Stimulated activated CD4-positive, alpha-beta T cell treated with anti-CD3 and anti-CD28 coated beads, Interleukin-2, amount 100 ng/mL, for 48 hours (primary cell): ENCODE results near the gene AP2B1.

Source experiments
- DNase-seq, 2 donors: peaks; one replicate each; pipeline ENCODE4 v3.0.0-alpha.2; 2020

Gene AP2B1

DNA sequence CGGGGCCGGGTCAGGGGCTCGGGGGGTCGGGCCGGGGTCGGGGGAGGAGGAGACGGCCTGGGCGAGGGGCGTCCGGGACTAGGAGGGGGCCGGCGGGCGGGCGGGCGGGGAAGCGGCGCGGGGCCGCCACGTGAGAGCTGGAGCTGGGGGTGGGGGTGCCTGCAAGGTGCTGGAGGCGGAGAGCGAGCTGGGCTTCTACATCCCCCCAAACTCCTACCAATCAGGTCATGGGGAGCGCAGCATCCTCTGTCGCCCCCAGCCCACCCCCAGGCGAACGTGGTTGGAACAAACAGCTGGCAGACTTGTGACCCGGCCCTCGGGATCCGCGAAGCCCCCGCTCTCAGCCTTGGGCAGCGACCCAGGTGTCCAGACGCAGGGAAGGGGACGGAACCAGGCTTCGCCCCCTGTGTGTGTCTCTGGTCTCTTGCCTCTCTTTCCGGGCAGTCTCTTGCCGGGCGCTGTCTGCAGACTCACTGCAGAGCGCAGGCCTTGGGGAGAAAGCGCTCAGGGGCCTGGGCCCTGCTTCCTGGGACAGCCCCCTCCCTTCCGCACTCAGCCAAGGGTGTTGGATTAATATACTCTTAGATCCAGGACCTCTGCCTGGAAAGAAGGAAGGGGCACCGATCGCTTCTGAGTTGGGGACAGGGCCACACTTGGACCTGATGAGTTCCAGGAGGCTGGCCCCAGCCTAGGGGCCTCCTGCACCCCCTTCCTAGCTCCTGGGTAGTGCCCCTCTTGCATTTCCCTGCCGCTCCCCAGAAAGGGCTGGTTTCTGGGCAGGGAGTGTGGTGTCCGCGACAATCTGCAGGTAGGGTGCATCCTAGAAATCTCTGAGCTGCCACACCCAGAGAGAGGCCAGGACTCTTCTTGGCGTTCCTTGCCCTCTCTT lies 145.0 kb downstream of the AP2B1 start:
- no peak for DNase-seq

GRCh38 chr17:35732806-35733136 lies 145.6 kb downstream of the AP2B1 start:
- DNase-seq: no peak

DNA sequence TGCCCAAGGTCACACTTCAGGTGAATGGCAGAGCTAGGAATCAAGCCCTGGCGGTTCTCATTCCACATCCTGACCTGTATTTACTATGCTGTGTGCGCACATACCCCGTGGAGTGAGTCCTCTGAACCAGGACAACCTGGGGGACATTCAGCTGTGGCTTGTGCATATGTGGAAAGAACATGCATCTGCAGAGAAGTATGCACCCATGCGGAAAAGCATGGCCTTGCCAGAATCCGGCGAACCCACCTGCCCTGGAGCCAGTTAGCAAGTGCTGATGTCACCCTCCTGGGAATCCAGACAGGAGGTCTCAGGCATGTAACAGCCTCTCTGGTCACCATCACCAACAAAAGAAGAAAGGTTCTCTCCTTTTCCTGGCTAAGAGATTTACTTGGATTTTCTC lies 146.2 kb downstream of the AP2B1 start:
- no peak for DNase-seq

DNA sequence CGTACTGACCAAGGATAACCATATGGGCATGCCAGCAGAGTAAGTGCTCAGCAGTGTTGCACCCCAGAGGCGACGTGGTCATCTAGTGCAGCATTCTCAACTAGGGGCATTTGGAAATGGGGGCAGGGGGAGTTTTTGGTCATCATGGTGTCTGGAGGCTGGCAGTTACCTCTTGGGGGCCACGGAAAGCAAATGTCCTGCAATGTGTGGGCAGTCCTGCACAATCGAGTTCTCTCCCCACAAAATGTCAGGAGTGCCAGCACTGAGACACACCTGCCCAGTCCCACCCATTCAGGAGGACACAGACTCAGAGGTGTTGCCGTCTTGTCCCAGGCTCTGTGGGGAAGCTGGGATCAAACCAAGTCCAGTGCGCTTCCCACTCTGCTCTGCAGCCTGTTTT lies 147.3 kb downstream of the AP2B1 start:
- no peak for DNase-seq

- no peak for DNase-seq
These were observed 148.1 kb downstream of the AP2B1 start for GRCh38 chr17:35735036-35735805.

DNA sequence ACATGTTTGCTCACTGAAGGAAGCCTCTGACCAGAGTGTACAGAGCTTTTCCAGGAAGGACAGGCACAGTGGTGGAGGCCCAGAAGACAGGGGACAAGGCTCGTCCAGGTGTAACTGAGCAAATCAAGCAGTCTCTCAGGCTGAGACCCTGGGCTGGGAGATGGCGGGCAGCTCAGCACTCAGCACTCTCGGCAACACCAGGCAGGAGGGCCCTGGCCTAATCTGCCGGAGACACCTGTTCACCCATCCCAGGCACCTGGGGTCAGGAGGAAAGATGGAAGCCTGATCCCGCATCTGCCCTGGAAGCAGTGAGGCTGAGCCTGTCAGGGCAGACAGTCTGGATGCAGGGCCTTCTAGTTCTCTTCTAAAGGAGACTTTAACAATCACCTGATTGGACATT lies 149.1 kb downstream of the AP2B1 start:
- no peak for DNase-seq

- no peak for DNase-seq
These were observed 151.5 kb downstream of the AP2B1 start for GRCh38 chr17:35738519-35739133.

GRCh38 chr17:35740216-35740615 lies 153.1 kb downstream of the AP2B1 start:
- DNase-seq: no peak

DNA sequence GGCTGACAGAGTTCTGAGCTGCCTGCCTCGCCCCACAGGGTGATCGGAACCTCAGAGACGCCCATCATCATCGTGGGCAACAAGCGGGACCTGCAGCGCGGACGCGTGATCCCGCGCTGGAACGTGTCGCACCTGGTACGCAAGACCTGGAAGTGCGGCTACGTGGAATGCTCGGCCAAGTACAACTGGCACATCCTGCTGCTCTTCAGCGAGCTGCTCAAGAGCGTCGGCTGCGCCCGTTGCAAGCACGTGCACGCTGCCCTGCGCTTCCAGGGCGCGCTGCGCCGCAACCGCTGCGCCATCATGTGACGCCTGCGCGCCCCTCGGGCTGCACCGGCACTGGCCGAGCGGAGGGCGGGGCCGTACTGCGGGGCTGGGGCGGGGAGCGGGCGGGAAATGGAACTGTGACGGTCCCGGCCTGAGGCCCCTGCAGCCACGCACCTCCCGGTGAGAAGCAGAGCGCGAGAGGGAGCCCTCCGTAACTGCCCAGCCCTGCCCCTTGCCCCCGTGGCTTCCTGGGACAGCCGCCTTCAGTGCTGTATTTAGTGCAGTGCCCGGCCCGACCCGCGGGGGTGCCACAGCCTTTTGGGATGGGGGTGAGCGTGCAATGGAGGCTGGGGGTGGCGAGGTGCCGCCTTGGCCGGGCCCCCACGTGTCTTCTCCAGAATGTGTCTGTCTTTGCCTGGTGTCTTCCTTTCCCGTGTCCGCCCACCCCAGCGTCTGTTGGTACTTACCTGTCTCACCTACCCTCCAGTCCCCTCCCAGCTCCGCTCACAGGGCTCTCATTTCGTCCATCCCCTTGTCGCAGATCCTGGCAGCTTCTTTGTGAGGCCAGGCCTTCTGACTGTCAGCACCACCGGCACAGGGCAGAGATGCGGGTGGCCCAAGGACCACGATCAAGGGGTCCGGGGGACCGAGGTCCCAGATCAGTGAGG lies 154.1 kb downstream of the AP2B1 start:
- no peak for DNase-seq

DNA sequence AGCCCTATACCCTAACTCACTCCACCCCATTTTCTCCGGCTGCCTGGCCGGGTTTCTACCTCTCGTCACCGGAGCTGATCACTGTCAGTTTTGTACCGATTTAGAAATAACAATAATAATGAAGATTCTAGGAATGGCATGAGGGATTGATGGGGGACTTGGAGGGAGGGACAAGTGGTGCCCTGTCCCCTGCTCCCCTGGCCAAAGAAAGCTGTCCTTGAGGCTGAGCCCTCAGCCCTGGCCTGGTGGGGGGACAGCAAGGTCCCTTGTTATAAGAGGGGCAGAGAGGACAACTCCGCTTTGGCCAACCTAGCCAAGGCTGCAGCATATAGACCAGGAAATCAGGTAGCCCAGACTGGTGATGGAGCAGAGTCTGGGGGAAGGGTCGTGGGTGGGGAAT lies 155.4 kb downstream of the AP2B1 start:
- DNase-seq: no peak

DNA sequence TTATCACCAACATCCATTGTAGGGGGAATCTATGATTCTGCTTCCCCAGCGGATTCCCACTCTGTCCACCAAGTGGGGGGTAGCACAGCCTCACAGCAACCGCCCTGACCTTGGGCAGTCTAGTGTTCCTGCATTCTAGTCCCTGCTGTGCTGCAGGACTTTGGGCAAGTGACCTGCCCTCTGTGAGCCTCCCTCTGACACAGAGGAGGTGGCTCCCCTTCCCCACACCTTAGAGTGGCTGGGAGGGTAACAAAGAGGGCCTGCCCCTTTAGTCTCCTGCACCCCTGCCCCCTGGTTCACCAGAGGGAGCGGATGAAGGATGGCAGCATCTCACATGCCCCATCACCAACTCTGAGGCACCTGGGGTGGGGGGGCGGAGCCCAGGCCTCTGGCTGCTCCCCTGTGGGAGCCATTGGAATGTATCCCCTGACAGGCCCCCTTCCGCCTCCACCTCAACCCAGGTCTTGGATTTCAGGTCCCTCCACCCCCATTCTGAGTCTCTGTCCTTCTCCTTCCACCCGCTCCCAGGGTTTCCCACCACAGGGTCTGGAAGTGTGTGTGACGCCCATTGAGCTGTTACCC lies 155.9 kb downstream of the AP2B1 start:
- DNase-seq: no peak

DNA sequence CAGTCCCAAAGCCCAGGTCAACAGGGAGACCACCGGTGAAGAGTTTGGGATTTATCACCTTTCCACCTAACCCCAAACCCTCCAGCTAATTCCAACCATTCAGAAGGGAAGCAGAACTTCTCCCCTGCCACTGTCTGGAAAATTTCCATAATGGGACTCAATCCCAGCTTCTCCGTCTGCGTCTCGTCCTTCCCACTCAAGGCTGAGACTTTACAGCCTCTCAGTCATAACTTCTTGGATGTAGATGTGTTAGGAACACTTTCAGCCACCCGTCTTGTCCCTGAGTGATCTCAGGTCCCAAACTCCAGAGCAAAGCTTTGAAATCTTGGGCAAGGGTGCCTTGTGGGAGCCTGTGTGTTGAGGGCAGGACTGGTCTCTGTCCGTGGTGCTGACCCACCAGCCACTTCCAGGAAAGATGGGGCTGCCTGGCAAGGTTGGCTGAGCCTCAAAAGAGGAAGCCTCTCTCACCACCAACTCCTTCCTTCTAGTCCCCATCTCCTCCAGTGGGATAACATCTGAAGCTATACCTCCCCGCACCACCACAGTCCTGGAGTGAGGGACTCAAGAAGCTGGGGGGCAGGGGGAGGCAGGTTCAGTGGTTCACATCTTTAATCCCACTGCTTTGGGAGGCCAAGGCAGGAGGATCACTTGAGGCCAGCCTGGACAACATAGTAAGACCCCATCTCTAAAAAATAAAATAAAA lies 156.7 kb downstream of the AP2B1 start:
- no peak for DNase-seq

GRCh38 chr17:35744830-35745229 lies 157.7 kb downstream of the AP2B1 start:
- no peak for DNase-seq

GRCh38 chr17:35745246-35745645 lies 158.1 kb downstream of the AP2B1 start:
- DNase-seq: no peak

DNA sequence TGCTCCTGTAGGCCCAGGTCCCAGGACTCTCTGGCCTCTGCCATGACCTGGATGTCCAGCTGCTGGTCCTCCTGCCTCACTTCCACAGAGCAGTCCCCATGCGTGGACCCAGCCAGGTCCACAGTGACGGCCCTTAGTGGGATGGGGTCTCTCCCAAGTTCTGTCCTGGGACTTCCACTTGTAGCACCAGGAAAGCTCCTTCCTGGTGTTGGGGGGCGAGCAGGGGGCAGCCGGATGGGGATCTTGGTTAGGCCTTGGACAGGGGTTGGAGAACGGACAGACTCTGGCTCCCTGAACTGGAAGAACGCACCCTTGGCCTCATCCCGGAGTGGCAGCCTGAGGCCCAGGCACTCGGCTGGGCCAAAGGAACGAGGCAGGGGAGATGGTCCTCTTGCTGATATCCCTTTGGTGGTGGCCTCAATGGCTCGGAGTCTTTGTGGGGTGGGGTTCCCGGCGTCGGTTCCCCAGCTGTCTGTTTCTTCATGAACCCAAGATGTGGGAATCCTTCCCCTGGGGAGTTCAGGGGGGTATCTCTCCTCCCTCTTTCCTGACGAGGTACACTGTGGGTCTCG lies 158.7 kb downstream of the AP2B1 start:
- DNase-seq: no peak

- peak; percentile 80 to 81 for DNase-seq
These were observed 160.5 kb downstream of the AP2B1 start for GRCh38 chr17:35747540-35748017.

DNA sequence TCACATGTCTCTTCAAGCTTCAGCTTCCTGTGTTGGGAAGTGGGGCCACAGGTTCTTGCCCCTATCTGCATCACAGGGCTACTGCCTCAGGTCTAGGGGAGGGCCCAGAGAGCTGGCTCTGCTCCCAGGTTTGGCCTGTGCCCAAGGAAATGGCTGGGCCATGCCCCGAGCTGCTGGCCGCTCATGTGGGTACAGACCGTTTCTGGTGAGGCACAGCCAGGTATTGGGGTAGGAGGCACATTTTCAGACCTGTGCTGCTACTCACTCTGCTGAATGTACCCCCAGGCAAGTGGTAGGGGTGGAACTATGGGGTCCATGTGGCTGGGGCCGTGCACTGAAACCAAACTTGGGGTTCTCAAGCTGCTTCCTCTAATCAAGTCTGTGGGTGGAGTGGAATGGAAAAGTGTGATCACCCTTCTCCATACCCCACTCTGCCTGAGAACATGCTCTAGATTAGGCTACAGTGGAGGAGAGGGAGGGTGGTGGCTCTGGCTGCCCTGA lies 161.3 kb downstream of the AP2B1 start:
- DNase-seq: no peak

- DNase-seq: no peak
These were observed 161.9 kb downstream of the AP2B1 start for GRCh38 chr17:35748979-35749378.

DNA sequence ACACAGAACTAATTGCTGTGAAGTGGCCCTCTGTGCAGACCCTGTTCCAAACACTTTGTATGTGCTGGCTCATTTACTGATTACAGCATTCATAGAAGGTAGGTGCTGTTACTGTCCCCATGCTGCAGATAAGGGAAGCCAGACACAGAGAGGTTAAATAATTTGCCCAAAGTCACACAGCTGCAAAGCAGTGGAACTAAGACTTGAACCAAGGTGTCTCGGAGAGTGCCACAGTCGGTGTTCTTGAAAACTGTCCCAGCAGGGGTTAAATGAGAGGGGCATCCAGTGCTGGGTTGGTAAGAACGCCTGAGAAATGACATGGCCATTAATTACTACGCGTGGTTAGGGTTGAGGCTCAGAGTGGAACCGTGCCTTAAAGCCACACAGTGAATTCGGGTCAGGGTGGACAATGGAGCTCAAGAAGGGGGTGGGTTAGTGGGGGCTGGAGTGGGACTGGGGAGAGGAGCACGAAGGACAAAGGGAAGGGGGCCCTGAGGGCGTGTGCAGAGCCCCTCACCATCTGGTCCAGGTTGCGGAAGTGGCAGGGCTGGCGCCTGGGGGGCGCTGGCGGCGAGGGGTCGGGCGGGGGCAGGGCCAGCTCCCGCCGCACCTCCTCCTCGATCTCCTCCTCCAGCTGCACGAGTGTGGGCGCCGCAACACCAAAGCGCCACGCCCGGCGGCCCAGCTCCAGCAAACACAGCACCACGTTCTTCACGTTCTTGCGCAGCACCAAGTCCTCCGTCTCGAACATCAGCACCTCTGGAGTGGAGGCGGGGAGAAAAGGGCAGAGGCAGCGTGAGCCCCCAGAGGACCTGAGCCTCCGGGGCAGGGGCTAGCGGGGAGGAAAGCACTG lies 162.7 kb downstream of the AP2B1 start:
- no peak for DNase-seq
